CD4-positive, CD25-positive, alpha-beta regulatory T cell (primary cell): Measurements from ENCODE around the gene SOCS7. TPM values are rescaled to one million over a fixed set of nuclear protein-coding genes. Genes with fewer than 3 reads are reported as not detected.

Experiments
- ATAC-seq, 2 donors: fragments of 150-1000 bp; cut with Tn5 transposase; one replicate each; pipeline ENCODE4 v1.10.0; 2021; ENCODE audit warnings: low read depth in 2 of 2, moderate number of reproducible peaks in 2 of 2, moderate library complexity in 1 of 2
- DNase-seq, 3 donors: peaks; one replicate each; pipeline versions ENCODE4 v3.0.0 to v3.0.0-alpha.2; 2012 to 2022; ENCODE audit warnings: mixed read lengths in 1 of 3
- H3K27ac ChIP-seq: one replicate; pipeline ENCODE4 v1.7.0; 2013; ENCODE audit warnings: mild to moderate bottlenecking, low read length; ENCODE audit not compliant: insufficient read depth, poor library complexity, severe bottlenecking
- H3K27me3 ChIP-seq: one replicate; pipeline ENCODE4 v1.7.0; 2013; ENCODE audit warnings: low read length; ENCODE audit not compliant: control insufficient read depth, insufficient read depth
- H3K36me3 ChIP-seq: one replicate; pipeline ENCODE4 v1.7.0; 2013; ENCODE audit warnings: mild to moderate bottlenecking, low read length, moderate library complexity; ENCODE audit not compliant: control insufficient read depth, insufficient read depth
- H3K4me1 ChIP-seq: 2 replicates; pipeline ENCODE4 v1.7.0; 2013; ENCODE audit warnings: mild to moderate bottlenecking, low read length; ENCODE audit not compliant: insufficient read depth, control insufficient read depth, poor library complexity, severe bottlenecking
- H3K4me3 ChIP-seq: one replicate; pipeline ENCODE4 v1.7.0; 2013; ENCODE audit warnings: low read depth, mild to moderate bottlenecking, low read length, moderate library complexity
- H3K9me3 ChIP-seq, 2 experiments: 1 replicate in 1 of 2; 2 replicates in 1 of 2; pipeline ENCODE4 v1.7.0; 2013; ENCODE audit warnings: low read length in 2 of 2, mild to moderate bottlenecking in 1 of 2, moderate library complexity in 1 of 2; ENCODE audit not compliant: control insufficient read depth in 2 of 2
- H3K27ac Mint-ChIP-seq, 3 donors: one replicate each; pipeline ENCODE4 v1.8.0; 2020 to 2022; ENCODE audit warnings: mild to moderate bottlenecking in 3 of 3, mixed read lengths in 3 of 3, moderate library complexity in 2 of 3
- H3K27me3 Mint-ChIP-seq: one replicate; pipeline ENCODE4 v1.8.0; 2022; ENCODE audit warnings: mild to moderate bottlenecking, mixed read lengths
- H3K36me3 Mint-ChIP-seq: one replicate; pipeline ENCODE4 v1.8.0; 2020; ENCODE audit warnings: mixed read lengths
- H3K4me1 Mint-ChIP-seq, 4 donors: one replicate each; pipeline ENCODE4 v1.8.0; 2020 to 2022; ENCODE audit warnings: mixed read lengths in 4 of 4, mild to moderate bottlenecking in 1 of 4
- H3K4me3 Mint-ChIP-seq, 4 donors: one replicate each; pipeline ENCODE4 v1.8.0; 2020 to 2022; ENCODE audit warnings: mild to moderate bottlenecking in 4 of 4, mixed read lengths in 4 of 4, moderate library complexity in 3 of 4
- H3K9me3 Mint-ChIP-seq, 7 donors: one replicate each; pipeline ENCODE4 v1.8.0; 2020 to 2022; ENCODE audit warnings: mixed read lengths in 7 of 7, mild to moderate bottlenecking in 3 of 7, moderate library complexity in 2 of 7
- polyA plus RNA-seq, 4 donors: library from polyadenylated mRNA; unstranded; fragments of 300-500 nt; fragmentation: Illumina TruSeq; gene quantifications; one replicate each; pipeline ENCODE4 v1.2.3, GENCODE V29; 2021
- total RNA-seq: library from RNA; stranded (reverse); gene quantifications from one replicate; pipeline ENCODE4 v1.2.3, GENCODE V29; 2022

SOCS7 gene, protein sequence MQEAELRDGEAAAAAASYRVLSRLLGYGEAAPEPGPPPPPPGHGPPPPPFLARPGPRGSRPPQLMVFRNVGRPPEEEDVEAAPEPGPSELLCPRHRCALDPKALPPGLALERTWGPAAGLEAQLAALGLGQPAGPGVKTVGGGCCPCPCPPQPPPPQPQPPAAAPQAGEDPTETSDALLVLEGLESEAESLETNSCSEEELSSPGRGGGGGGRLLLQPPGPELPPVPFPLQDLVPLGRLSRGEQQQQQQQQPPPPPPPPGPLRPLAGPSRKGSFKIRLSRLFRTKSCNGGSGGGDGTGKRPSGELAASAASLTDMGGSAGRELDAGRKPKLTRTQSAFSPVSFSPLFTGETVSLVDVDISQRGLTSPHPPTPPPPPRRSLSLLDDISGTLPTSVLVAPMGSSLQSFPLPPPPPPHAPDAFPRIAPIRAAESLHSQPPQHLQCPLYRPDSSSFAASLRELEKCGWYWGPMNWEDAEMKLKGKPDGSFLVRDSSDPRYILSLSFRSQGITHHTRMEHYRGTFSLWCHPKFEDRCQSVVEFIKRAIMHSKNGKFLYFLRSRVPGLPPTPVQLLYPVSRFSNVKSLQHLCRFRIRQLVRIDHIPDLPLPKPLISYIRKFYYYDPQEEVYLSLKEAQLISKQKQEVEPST
- total RNA-seq (14.4 TPM), polyA plus RNA-seq (under 1 TPM; 0.32 to 0.47 (median 0.38) TPM)

DNA sequence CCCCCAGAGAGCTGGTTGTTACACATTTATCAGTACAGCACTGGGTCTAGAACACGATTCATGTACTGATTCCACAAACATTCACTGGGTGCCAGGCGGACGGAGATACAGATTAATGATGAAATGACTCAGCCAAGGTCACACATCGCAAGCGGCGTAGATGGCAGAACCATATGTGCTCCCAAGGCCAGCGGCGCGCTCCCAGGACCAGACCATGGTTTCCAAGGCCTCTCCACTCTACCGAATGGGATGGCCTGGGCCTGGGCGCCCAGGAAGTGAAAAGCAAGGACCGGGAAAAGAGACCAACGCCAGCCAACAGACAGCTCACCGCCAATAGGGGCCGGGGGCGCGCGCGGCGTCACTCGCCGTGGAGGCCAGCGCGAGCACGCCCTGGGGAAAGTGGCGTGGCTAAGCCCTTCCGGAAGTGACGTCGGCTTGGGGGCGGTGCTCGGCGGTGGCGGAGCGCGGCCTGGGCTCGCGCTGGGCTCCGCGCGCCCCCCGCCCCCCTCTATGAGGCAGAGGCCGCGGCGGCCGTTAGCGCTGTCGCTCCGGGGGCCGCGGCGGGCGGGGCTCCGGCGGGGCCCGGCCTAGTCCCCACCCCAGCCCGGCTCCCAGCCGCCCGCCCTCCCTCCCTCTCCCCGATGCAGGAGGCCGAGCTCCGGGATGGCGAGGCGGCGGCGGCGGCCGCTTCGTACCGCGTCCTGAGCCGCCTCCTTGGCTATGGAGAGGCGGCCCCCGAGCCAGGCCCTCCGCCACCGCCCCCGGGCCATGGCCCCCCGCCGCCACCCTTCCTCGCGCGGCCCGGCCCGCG, at the start of gene SOCS7:
Gene SOCS7 (plus strand): TSS at position 433 of the 811 bp plus-strand sequence. CDS start 209 bp downstream, at position 642.
- peak within 1 kb of the TSS; percentile 81 for H3K4me3 ChIP-seq
- H3K27ac ChIP-seq: peak within 1 kb of the TSS; percentile 78
- no peaks in the 10 kb centered on the region for H3K36me3 ChIP-seq
- Mint-ChIP-seq H3K4me1 (peaks cover 5 to 45% (median 34%) of the 10 kb centered on the region in 4 donors), H3K9me3 (no peaks in the 10 kb centered on the region), H3K36me3 (peaks cover 3% of the 10 kb centered on the region), H3K27me3 (peaks cover 4% of the 10 kb centered on the region), H3K27ac (peak within 1 kb of the TSS; percentile 95 to 98 (median 95)), H3K4me3 (peak within 1 kb of the TSS; percentile 94 to 98 (median 96))
- DNase-seq: peak; percentile 89 to 92 (median 90)
- H3K9me3 ChIP-seq: no peaks in the 10 kb centered on the region
- H3K27me3 ChIP-seq: no peaks in the 10 kb centered on the region
- H3K4me1 ChIP-seq: peaks cover 34% of the 10 kb centered on the region
- ATAC-seq: peak; percentile 88 to 89

DNA sequence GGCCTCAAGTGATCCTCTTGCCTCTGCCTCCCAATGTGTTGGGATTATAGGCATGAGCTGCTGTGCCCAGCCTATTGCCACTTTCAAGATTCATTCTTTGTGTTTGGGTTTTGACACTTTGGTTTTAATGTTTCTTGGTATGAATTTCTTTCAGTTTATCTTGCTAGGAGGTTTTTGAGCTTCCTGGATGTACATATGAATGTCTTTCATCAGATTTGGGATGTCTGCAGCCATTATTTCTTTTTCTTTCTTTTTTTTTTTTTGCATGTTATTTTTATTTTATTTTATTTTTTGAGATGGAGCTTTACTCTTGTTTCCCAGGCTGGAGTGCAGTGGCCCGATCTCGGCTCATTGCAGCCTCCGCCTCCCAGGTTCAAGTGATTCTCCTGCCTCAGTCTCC, 36.1 kb upstream of the SOCS7 start:
- no peak for ATAC-seq

DNA sequence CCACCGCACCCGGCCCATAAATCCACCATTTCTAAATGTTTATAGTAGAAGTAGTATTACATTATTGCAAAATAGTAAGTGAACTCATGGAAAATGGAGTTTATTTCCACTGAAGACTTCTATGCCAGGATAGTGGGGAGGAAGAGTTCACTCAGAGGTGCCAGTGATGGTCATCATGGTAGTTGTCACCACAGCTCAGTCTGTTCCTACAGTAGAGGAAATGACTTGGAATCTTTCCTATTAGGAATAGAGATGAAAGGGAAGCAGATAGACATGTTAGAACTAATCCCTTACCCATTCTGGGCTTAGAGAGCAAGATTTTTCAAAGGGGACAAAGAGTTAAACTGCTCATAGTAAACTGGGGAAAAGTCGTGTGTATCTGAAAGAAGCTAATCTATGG, 34.6 kb upstream of the SOCS7 start:
- Histone ChIP-seq H3K27ac (no peak overlapping the region), H3K4me3 (no peak overlapping the region), H3K27me3 (no peaks in the 10 kb centered on the region), H3K4me1 (no peaks in the 10 kb centered on the region), H3K36me3 (peaks cover 8% of the 10 kb centered on the region), H3K9me3 (no peaks in the 10 kb centered on the region)
- Mint-ChIP-seq H3K4me3 (peak overlapping the region in 1 of 4 donors; percentile 51), H3K27me3 (no peaks in the 10 kb centered on the region), H3K4me1 (peaks cover 0 to 8% (median under 1%) of the 10 kb centered on the region in 4 donors), H3K27ac (no peak overlapping the region), H3K9me3 (no peaks in the 10 kb centered on the region), H3K36me3 (peaks cover 28% of the 10 kb centered on the region)
- DNase-seq (no peak), ATAC-seq (no peak)

More for the DNA sequence above, 36.1 kb upstream of the SOCS7 start:
- H3K36me3 ChIP-seq: peaks cover 9% of the 10 kb centered on the region
- peaks cover 0 to 8% (median under 1%) of the 10 kb centered on the region in 4 donors for H3K4me1 Mint-ChIP-seq
- H3K27me3 Mint-ChIP-seq: no peaks in the 10 kb centered on the region
- no peaks in the 10 kb centered on the region for H3K4me1 ChIP-seq
- no peak for DNase-seq
- peaks cover 22% of the 10 kb centered on the region for H3K36me3 Mint-ChIP-seq
- H3K4me3 ChIP-seq: no peak overlapping the region
- H3K9me3 ChIP-seq: no peaks in the 10 kb centered on the region
- H3K27ac Mint-ChIP-seq: no peak overlapping the region
- no peaks in the 10 kb centered on the region for H3K27me3 ChIP-seq
- H3K27ac ChIP-seq: no peak overlapping the region
- no peaks in the 10 kb centered on the region for H3K9me3 Mint-ChIP-seq
- no peak overlapping the region for H3K4me3 Mint-ChIP-seq

DNA sequence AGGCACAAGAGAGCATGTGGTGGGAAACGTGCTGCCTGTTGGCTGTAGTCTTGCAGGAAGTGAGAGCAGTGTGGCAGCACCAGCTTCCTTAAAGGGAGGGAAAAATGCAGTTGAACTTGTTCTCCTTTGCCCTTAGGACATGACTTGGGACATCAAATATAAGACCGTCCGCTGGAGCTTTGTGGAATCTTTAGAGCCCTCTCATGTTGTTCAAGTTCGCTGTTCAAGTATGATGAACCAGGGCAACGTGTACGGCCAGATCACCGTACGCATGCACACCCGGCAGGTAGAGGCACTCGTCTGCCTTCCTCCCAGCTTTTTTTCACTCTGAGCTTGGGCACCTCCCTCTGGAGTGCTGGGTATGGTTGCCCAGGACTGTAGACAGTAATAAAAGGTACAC, 31.2 kb upstream of the SOCS7 start:
- Mint-ChIP-seq H3K36me3 (peaks cover 31% of the 10 kb centered on the region), H3K9me3 (no peaks in the 10 kb centered on the region), H3K4me1 (peaks cover 0 to 8% (median under 1%) of the 10 kb centered on the region in 4 donors), H3K27me3 (no peaks in the 10 kb centered on the region), H3K4me3 (no peak overlapping the region), H3K27ac (peak overlapping the region in 1 of 3 donors; percentile 72)
- H3K27me3 ChIP-seq: no peaks in the 10 kb centered on the region
- ATAC-seq (no peak), DNase-seq (no peak)
- H3K9me3 ChIP-seq: no peaks in the 10 kb centered on the region
- no peak overlapping the region for H3K4me3 ChIP-seq
- H3K36me3 ChIP-seq: peaks cover 11% of the 10 kb centered on the region
- H3K27ac ChIP-seq: no peak overlapping the region
- no peaks in the 10 kb centered on the region for H3K4me1 ChIP-seq

DNA sequence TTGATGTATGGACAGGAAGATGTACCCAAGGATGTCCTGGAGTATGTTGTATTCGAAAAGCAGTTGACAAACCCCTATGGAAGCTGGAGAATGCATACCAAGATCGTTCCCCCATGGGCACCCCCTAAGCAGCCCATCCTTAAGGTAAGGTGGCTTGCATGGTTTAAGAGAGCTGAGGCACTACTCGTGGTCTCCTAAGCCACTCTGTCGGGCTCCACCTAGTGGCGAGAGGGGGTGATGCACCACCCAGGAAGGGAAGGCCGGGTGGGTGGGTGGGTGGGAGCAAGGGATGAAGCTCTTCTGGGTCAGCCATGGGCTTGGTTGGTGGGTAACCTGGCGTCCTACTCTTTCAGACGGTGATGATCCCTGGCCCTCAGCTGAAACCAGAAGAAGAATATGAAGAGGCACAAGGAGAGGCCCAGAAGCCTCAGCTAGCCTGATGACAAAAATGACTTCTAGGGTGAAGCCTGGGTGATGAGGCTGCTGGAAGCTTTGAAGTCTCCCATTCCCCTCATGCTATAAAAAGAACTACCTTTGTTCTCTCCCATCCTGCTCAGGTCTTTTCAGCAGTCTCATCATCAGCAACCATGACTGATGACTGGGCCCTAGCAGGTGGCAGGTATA, 29.4 kb upstream of the SOCS7 start:
- Mint-ChIP-seq H3K9me3 (no peaks in the 10 kb centered on the region), H3K4me3 (no peak overlapping the region), H3K36me3 (peaks cover 22% of the 10 kb centered on the region), H3K27ac (peak overlapping the region in 1 of 3 donors; percentile 20), H3K4me1 (peaks cover 0 to 8% (median 4%) of the 10 kb centered on the region in 4 donors), H3K27me3 (no peaks in the 10 kb centered on the region)
- Histone ChIP-seq H3K36me3 (peaks cover 8% of the 10 kb centered on the region), H3K4me3 (no peak overlapping the region), H3K27me3 (no peaks in the 10 kb centered on the region), H3K27ac (no peak overlapping the region), H3K9me3 (no peaks in the 10 kb centered on the region), H3K4me1 (no peaks in the 10 kb centered on the region)
- DNase-seq (peak; percentile 55 to 66 (median 65)), ATAC-seq (peak; percentile 79 to 87)

DNA sequence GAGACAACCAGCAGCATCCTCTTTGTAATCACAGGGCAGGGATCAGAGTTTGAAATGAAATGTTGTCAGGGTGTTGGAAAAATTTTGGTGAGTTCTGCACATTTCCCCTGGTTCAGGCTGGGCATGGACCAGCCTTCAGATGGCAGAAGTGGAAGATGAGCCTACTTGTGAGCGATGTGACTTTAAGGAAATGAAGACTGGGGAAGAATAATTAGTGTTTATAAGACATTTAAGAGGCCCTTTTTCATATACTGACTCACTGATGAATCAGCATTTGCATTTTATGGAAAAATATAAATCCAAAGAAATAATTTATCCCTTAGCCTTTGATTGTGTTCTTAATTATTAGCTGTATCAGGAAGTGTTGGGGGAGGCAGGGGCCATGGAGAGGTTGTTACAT, 28.7 kb upstream of the SOCS7 start:
- no peaks in the 10 kb centered on the region for H3K27me3 ChIP-seq
- H3K27ac ChIP-seq: no peak overlapping the region
- ATAC-seq: no peak
- peaks cover 19% of the 10 kb centered on the region for H3K36me3 Mint-ChIP-seq
- DNase-seq: no peak
- no peaks in the 10 kb centered on the region for H3K27me3 Mint-ChIP-seq
- H3K9me3 Mint-ChIP-seq: no peaks in the 10 kb centered on the region
- H3K36me3 ChIP-seq: peaks cover 8% of the 10 kb centered on the region
- no peaks in the 10 kb centered on the region for H3K9me3 ChIP-seq
- H3K4me1 Mint-ChIP-seq: peaks cover 0 to 7% (median 3%) of the 10 kb centered on the region in 4 donors
- no peaks in the 10 kb centered on the region for H3K4me1 ChIP-seq
- H3K27ac Mint-ChIP-seq: no peak overlapping the region
- H3K4me3 Mint-ChIP-seq: no peak overlapping the region
- no peak overlapping the region for H3K4me3 ChIP-seq

DNA sequence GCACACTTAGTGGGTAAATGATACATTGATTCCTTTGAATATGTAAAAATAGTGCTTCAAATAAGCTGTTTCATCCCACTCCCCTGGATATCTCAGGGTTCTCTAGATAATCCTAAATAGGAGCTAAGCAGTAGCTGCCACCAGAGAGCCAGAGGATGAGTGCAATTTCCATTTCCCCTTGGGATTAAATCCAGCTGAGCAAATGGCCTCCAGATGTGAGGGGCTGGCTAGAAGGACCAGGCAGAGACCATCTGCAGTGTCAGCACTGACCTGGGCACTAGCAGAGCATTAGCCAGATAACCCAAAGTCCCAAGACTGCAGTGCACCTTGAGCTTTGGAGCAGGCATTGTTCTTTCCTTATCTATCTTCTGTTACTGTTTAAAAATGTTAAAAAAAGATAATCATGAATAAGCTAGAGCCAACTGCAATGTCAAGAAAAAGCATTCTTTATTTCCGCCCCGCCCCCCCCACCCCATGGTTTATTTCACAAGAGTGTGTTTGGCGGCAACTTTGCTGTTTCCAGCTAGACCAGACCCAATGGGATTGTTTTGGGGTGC, 27.4 kb upstream of the SOCS7 start:
- Mint-ChIP-seq H3K4me3 (no peak overlapping the region), H3K27ac (no peak overlapping the region), H3K36me3 (peaks cover 16% of the 10 kb centered on the region), H3K27me3 (no peaks in the 10 kb centered on the region), H3K4me1 (peaks cover 0 to 6% (median 3%) of the 10 kb centered on the region in 4 donors), H3K9me3 (no peaks in the 10 kb centered on the region)
- H3K4me3 ChIP-seq: no peak overlapping the region
- H3K4me1 ChIP-seq: no peaks in the 10 kb centered on the region
- peaks cover 7% of the 10 kb centered on the region for H3K36me3 ChIP-seq
- H3K27ac ChIP-seq: no peak overlapping the region
- H3K27me3 ChIP-seq: no peaks in the 10 kb centered on the region
- no peaks in the 10 kb centered on the region for H3K9me3 ChIP-seq
- ATAC-seq (no peak), DNase-seq (no peak)
